ENCODE data around the gene POLR3K. TPM values are rescaled to one million over a fixed set of nuclear protein-coding genes. Genes with fewer than 3 reads are reported as not detected.

POLR3K gene
- total RNA-seq, 4 donors from 2014 or later: 2.0 to 2.8 (median 2.7) TPM

DNA sequence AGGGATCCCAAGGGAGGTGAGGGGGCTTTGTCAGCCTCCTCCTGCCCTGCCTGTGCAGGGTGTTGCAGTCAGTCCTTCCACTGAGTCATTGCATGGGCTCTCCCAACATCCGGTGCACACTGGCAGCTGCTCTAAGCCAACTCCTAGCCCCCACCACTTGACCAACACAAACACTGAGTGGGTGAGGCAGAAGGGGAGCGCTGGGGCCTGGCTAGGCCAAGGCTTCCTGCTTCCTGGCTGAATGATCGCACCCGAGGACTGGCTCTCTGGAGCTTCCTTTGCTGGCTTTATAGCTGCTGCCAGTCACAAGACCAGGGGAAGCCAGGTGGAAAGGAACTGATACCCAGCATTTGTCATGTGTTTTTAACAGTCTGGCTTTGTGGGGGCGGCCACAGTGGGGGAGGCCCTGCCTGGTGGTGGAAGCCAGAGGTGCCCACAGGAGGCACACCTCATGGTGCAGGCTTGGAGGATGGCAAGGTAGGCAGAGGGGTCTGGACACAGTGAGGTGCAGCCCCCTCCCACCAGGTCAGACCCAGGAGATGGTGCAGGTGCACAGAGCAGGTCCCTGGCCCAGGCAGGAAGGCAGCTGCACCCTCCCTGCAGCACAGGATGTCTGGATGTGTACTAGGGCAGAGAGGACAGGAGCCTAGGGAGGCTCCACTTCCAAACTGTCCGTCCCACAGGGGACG lies 31.5 kb upstream of the POLR3K start:
- Histone ChIP-seq H3K36me3 (peaks cover 78% of the 10 kb centered on the region), H3K27me3 (no peaks in the 10 kb centered on the region), H3K9me3 (no peaks in the 10 kb centered on the region), H3K4me1 (peaks cover 25% of the 10 kb centered on the region), H3K27ac (peak overlapping the region; percentile 54), H3K4me3 (no peak overlapping the region)
- 31% methylated on average over 3 of the region's 7 CpGs for WGBS
- no peak for TF ChIP-seq POLR2A (IDR thresholded peaks at IDR 0.05)
- no peak for TF ChIP-seq POLR2AphosphoS5 (IDR thresholded peaks at IDR 0.05)
- TF ChIP-seq, protein P1, sequence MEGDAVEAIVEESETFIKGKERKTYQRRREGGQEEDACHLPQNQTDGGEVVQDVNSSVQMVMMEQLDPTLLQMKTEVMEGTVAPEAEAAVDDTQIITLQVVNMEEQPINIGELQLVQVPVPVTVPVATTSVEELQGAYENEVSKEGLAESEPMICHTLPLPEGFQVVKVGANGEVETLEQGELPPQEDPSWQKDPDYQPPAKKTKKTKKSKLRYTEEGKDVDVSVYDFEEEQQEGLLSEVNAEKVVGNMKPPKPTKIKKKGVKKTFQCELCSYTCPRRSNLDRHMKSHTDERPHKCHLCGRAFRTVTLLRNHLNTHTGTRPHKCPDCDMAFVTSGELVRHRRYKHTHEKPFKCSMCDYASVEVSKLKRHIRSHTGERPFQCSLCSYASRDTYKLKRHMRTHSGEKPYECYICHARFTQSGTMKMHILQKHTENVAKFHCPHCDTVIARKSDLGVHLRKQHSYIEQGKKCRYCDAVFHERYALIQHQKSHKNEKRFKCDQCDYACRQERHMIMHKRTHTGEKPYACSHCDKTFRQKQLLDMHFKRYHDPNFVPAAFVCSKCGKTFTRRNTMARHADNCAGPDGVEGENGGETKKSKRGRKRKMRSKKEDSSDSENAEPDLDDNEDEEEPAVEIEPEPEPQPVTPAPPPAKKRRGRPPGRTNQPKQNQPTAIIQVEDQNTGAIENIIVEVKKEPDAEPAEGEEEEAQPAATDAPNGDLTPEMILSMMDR (IDR thresholded peaks at IDR 0.05): no peak
- no peak for TF ChIP-seq EP300 (IDR thresholded peaks at IDR 0.05)
- peak in 1 of 2 donors; percentile 85 for DNase-seq (ENCODE audit: low spot score in 2 of 2)

DNA sequence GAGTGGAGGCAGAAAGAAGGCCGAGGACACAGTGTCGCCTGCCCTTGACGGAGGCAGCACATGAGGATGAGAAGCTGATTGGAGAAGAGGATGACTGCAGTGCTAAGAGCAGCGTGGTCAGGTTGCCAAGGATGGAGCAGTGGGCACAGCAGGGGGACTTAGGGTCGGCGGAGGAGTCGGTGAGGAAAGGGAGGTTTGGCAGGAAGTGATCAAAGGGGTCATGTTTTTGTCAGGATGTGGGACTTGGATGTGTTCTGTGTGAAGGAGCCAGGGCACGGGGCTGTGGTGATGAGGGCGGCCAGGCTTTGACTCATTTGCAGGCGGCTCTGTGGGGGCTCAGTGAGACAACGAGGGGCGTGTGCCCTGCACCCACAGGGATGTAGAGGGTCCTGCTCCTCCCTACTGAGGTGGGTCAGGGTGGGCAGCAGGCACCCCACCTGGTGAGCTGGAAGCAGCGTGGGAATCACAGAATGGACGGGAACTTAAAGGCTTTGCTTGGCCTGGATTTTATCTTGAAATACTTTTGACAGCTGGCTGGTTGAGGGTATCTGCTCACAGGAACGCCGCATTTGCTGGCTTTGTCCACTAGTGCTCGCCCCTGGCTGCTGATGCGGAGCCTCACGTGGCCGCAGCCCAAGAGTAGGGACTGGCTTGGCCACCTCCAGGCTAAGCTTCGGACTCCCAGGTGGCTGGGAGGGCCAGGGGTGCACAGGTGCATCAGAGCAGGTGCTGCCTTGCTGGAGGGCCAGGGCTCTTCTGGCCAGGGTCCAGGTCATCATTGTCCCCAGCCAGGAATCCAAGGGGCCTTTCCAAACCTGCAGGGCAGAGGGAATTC lies 30.6 kb upstream of the POLR3K start:
- no peak for TF ChIP-seq EP300 (IDR thresholded peaks at IDR 0.05)
- TF ChIP-seq, protein P1 (IDR thresholded peaks at IDR 0.05): no peak
- TF ChIP-seq POLR2A (IDR thresholded peaks at IDR 0.05): no peak
- TF ChIP-seq POLR2AphosphoS5 (IDR thresholded peaks at IDR 0.05): no peak
- 58% methylated on average over 19 of the region's 21 CpGs for WGBS
- DNase-seq (ENCODE audit: low spot score in 2 of 2): no peak
- Histone ChIP-seq H3K4me1 (peaks cover 33% of the 10 kb centered on the region), H3K27me3 (no peaks in the 10 kb centered on the region), H3K9me3 (no peaks in the 10 kb centered on the region), H3K36me3 (peaks cover 74% of the 10 kb centered on the region), H3K4me3 (no peak overlapping the region), H3K27ac (peak overlapping the region; percentile 54)

DNA sequence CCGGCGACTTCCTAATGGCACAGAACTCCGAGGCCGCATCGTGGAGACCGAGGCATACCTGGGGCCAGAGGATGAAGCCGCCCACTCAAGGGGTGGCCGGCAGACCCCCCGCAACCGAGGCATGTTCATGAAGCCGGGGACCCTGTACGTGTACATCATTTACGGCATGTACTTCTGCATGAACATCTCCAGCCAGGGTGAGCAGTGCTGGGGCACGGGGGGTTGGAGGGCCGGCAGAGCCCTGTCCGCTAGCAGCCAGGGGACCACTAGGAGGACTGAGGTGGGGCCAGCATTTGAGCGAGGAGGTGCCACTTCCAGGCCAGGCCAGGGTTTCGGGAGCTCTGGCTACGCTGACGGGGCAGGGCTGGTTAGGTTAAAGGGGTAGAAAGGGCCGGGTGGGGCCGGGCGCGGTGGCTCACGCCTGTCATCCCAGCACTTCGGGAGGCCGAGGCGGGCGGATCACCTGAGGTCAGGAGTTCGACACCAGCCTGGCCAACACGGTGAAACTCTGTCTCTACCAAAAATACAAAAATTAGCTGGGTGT lies 29.7 kb upstream of the POLR3K start:
- Histone ChIP-seq H3K27me3 (no peaks in the 10 kb centered on the region), H3K9me3 (no peaks in the 10 kb centered on the region), H3K27ac (no peak overlapping the region), H3K4me1 (peaks cover 39% of the 10 kb centered on the region), H3K4me3 (no peak overlapping the region), H3K36me3 (peaks cover 65% of the 10 kb centered on the region)
- DNase-seq (ENCODE audit: low spot score in 2 of 2): no peak
- TF ChIP-seq POLR2AphosphoS5 (IDR thresholded peaks at IDR 0.05) (no peak), POLR2A (IDR thresholded peaks at IDR 0.05) (no peak)
- 93% methylated on average over 26 of the region's 31 CpGs for WGBS

DNA sequence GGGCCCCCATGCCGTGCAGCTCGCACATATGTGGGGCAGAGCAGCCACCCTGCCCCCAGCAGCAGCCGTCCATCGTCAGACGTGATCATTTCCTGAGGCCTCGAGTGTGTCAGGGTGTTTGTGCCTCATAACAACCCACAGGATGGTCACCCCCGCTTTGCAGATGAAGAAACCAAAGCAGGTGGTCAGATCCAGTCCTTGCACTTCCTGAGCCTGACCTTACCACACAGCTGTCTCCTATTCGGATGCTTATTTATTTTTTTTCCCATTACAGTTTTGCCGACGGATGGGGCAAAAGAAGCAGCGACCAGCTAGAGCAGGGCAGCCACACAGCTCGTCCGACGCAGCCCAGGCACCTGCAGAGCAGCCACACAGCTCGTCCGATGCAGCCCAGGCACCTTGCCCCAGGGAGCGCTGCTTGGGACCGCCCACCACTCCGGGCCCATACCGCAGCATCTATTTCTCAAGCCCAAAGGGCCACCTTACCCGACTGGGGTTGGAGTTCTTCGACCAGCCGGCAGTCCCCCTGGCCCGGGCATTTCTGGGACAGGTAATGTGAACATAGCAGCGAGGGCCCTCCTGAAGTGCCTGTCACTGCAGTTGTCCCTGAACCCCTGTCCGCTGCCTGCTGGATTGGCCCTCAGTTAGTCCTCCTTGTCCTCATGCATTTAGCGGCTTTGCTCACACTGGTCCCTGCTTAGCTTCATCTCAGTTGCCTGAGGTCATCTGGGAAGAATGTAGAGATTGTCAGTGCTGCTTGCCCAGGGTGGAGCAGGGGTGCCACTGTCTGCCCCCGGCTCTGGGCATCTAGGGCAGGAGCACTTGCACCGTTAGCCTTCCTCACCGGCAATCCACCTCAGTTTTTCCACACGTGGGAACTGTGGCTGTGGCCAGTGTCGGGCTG lies 26.0 kb upstream of the POLR3K start:
- Histone ChIP-seq H3K27ac (peak overlapping the region; percentile 89), H3K36me3 (peaks cover 29% of the 10 kb centered on the region), H3K9me3 (no peaks in the 10 kb centered on the region), H3K4me1 (peaks cover 56% of the 10 kb centered on the region), H3K4me3 (peak overlapping the region; percentile 61), H3K27me3 (no peaks in the 10 kb centered on the region)
- 74% methylated on average over 21 of the region's 32 CpGs for WGBS
- no peak for DNase-seq (ENCODE audit: low spot score in 2 of 2)
- no peak for TF ChIP-seq EP300 (IDR thresholded peaks at IDR 0.05)
- TF ChIP-seq, protein P1 (IDR thresholded peaks at IDR 0.05): no peak
- no peak for TF ChIP-seq POLR2AphosphoS5 (IDR thresholded peaks at IDR 0.05)
- TF ChIP-seq POLR2A (IDR thresholded peaks at IDR 0.05): no peak

DNA sequence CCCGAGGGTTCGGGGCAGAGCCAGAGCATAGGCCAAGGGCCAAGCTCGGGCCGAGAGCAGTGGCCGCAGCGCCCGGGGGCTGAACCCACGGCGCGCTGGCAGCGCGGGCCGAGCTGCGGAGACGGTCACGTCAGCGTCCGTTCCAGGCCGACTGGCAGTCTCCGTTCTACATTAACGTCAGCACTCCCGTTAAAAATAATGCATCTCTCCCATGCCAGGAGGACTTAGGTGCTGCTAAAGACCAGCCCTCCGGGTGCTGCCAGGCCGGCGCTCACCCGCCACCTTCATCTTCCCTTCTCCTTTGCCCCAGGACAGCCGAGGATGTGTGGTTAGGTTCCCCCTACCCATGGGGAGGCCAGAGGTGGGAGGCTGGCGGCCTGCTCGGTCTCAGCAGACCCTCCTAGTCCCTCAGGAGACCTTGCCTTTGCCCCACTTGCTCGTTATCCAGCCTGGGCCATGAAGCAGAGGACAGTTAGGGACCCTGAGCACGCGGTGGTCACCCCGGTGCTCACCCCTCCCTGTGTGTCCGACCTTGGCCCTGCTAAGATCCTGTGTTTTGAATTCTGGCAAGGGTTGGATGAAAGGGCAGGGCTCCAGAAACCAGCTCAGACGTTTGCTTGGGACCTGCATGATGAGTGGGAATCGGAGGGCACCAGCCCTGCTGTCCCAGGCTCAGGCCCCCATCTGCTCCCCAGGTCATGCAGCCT lies 25.2 kb upstream of the POLR3K start:
- Histone ChIP-seq H3K4me3 (peak overlapping the region; percentile 61), H3K36me3 (peaks cover 23% of the 10 kb centered on the region), H3K4me1 (peaks cover 57% of the 10 kb centered on the region), H3K27me3 (no peaks in the 10 kb centered on the region), H3K27ac (peak overlapping the region; percentile 89), H3K9me3 (no peaks in the 10 kb centered on the region)
- DNase-seq (ENCODE audit: low spot score in 2 of 2): no peak
- WGBS: 3% methylated on average over 8 of the region's 36 CpGs
- TF ChIP-seq, protein P1 (IDR thresholded peaks at IDR 0.05): no peak
- no peak for TF ChIP-seq EP300 (IDR thresholded peaks at IDR 0.05)
- no peak for TF ChIP-seq POLR2AphosphoS5 (IDR thresholded peaks at IDR 0.05)
- no peak for TF ChIP-seq POLR2A (IDR thresholded peaks at IDR 0.05)

Data from suprapubic skin (tissue), 4 donors.